GM23338 (cell line): Measurements from ENCODE around the gene CDK14. TPM values are rescaled to one million over a fixed set of nuclear protein-coding genes. Genes with fewer than 3 reads are reported as not detected.

ENCODE experiments used
- ATAC-seq: fragments of 200-7000 bp; cut with Tn5 transposase; 3 replicates; pipeline ENCODE4 v1.9.1; 2020
- DNase-seq: peaks from one replicate; pipeline ENCODE4 v3.0.0-alpha.2; 2015; ENCODE audit warnings: low spot score
- H2AFZ ChIP-seq: fragments of 200-600 bp; sonication (generic); 2 replicates; pipeline ENCODE4 v1.8.0; 2016; ENCODE audit warnings: antibody characterized with exemption, mild to moderate bottlenecking, moderate library complexity
- H3F3A ChIP-seq: fragments of 200-600 bp; sonication (generic); replicated peaks from 2 replicates; pipeline ENCODE4 v1.8.0; 2017; ENCODE audit warnings: antibody characterized with exemption, mixed run types, low read depth
- H3K27ac ChIP-seq: fragments of 200-600 bp; sonication (generic); 2 replicates; pipeline ENCODE4 v1.6.1; 2016; ENCODE audit warnings: low read depth
- H3K27me3 ChIP-seq: fragments of 200-600 bp; sonication (generic); 2 replicates; pipeline ENCODE4 v1.8.0; 2016; ENCODE audit warnings: mild to moderate bottlenecking, mixed run types, moderate library complexity; ENCODE audit not compliant: insufficient read depth
- H3K36me3 ChIP-seq: fragments of 200-600 bp; sonication (generic); 2 replicates; pipeline ENCODE4 v1.8.0; 2016; ENCODE audit warnings: mild to moderate bottlenecking; ENCODE audit not compliant: insufficient read depth
- H3K4me1 ChIP-seq: fragments of 200-600 bp; sonication (generic); 2 replicates; pipeline ENCODE4 v1.8.0; 2016; ENCODE audit warnings: mild to moderate bottlenecking, moderate library complexity; ENCODE audit not compliant: insufficient read depth
- H3K4me2 ChIP-seq: fragments of 200-600 bp; sonication (generic); 2 replicates; pipeline ENCODE4 v1.7.1; 2017; ENCODE audit warnings: mixed run types
- H3K4me3 ChIP-seq: fragments of 200-600 bp; sonication (generic); 2 replicates; pipeline ENCODE4 v1.6.1; 2016; ENCODE audit warnings: mixed run types
- H3K79me2 ChIP-seq: fragments of 200-600 bp; sonication (generic); replicated peaks from 2 replicates; pipeline ENCODE4 v1.8.0; 2017; ENCODE audit warnings: mild to moderate bottlenecking; ENCODE audit not compliant: insufficient read depth
- H3K9me2 ChIP-seq: fragments of 200-600 bp; sonication (generic); 2 replicates; pipeline ENCODE4 v1.8.0; 2017; ENCODE audit not compliant: insufficient read depth
- H4K20me1 ChIP-seq: fragments of 200-600 bp; sonication (generic); replicated peaks from 2 replicates; pipeline ENCODE4 v1.8.0; 2017; ENCODE audit warnings: mild to moderate bottlenecking; ENCODE audit not compliant: insufficient read depth
- H3K27ac Mint-ChIP-seq: 2 replicates; pipeline ENCODE4 v1.8.0; 2020; ENCODE audit warnings: inconsistent platforms, mild to moderate bottlenecking, moderate library complexity, mixed read lengths
- H3K27me3 Mint-ChIP-seq: 3 replicates; pipeline ENCODE4 v1.8.0; 2022; ENCODE audit warnings: low read depth, mild to moderate bottlenecking, moderate library complexity, mixed read lengths, inconsistent platforms; ENCODE audit not compliant: insufficient read depth, poor library complexity
- H3K36me3 Mint-ChIP-seq: 3 replicates; pipeline ENCODE4 v1.8.0; 2021; ENCODE audit warnings: low read depth, mild to moderate bottlenecking, inconsistent platforms, moderate library complexity, mixed read lengths
- H3K4me1 Mint-ChIP-seq: 3 replicates; pipeline ENCODE4 v1.8.0; 2020; ENCODE audit warnings: mild to moderate bottlenecking, inconsistent platforms, mixed read lengths
- H3K4me3 Mint-ChIP-seq: 3 replicates; pipeline ENCODE4 v1.8.0; 2021; ENCODE audit warnings: moderate library complexity, mild to moderate bottlenecking, inconsistent platforms, mixed read lengths
- H3K9me3 Mint-ChIP-seq: 3 replicates; pipeline ENCODE4 v1.8.0; 2020; ENCODE audit warnings: moderate library complexity, mild to moderate bottlenecking, inconsistent platforms, mixed read lengths
- CREB1 ChIP-seq: fragments of 250-450 bp; sonication (Bioruptor Pico); IDR thresholded peaks from 2 replicates; pipeline ENCODE4 v1.5.0; 2020; ENCODE audit warnings: low read depth, mild to moderate bottlenecking, moderate library complexity
- EZH2 ChIP-seq: fragments of 200-600 bp; sonication (generic); IDR thresholded peaks from one replicate; pipeline ENCODE4 v1.8.0; 2017; ENCODE audit warnings: antibody characterized with exemption, mild to moderate bottlenecking, low read depth; ENCODE audit not compliant: unreplicated experiment
- EZH2phosphoT487 ChIP-seq: fragments of 200-600 bp; sonication (generic); IDR thresholded peaks from one replicate; pipeline ENCODE4 v1.8.1; 2018; ENCODE audit warnings: antibody characterized with exemption; ENCODE audit not compliant: unreplicated experiment
- JUNB ChIP-seq: IDR thresholded peaks from one replicate; pipeline ENCODE4 v1.6.1; 2016; ENCODE audit warnings: antibody characterized with exemption; ENCODE audit not compliant: unreplicated experiment
- NANOG ChIP-seq: IDR thresholded peaks from 2 replicates; pipeline ENCODE4 v1.6.1; 2016; ENCODE audit warnings: antibody characterized with exemption, borderline replicate concordance
- POLR2AphosphoS5 ChIP-seq: IDR thresholded peaks from 2 replicates; pipeline ENCODE4 v1.6.1; 2016; ENCODE audit warnings: antibody characterized with exemption, low read depth
- STAT1 ChIP-seq: IDR thresholded peaks from one replicate; pipeline ENCODE4 v1.6.1; 2016; ENCODE audit warnings: antibody characterized with exemption; ENCODE audit not compliant: unreplicated experiment
- ZNF114 ChIP-seq: fragments of 250-450 bp; sonication (Bioruptor Pico); IDR thresholded peaks from 2 replicates; pipeline ENCODE4 v1.5.0; 2020; ENCODE audit warnings: mild to moderate bottlenecking, moderate library complexity
- ZNF331 ChIP-seq: fragments of 250-450 bp; sonication (Bioruptor Pico); IDR thresholded peaks from 2 replicates; pipeline ENCODE4 v1.5.0; 2020; ENCODE audit warnings: low read depth, mild to moderate bottlenecking, moderate library complexity
- polyA plus RNA-seq: library from polyadenylated mRNA; unstranded; fragments of >200 nt; fragmentation: Nextera tagmentation; extraction: Ambion mirVana; gene quantifications from 2 replicates; pipeline ENCODE4 v1.2.1, GENCODE V29; 2016
- total RNA-seq: library from RNA; depleted of rRNA; stranded (reverse); fragments of >200 nt; shearing (Covaris generic); gene quantifications from 2 replicates; pipeline ENCODE4 v1.2.3, GENCODE V29; 2014
- TF ChIP-seq, protein P1 (sequence below): IDR thresholded peaks from one replicate; pipeline ENCODE4 v1.6.1; 2018; ENCODE audit warnings: antibody characterized with exemption; ENCODE audit not compliant: unreplicated experiment
- TF ChIP-seq, protein P2 (sequence below): IDR thresholded peaks from 2 replicates; pipeline ENCODE4 v1.6.1; 2016; ENCODE audit warnings: antibody characterized with exemption
- TF ChIP-seq, protein P3 (sequence below), 2 experiments: fragments of 200-600 bp in 1 of 2; sonication (generic) in 1 of 2; conservative IDR thresholded peaks; 2 replicates each; pipeline versions ENCODE4 v1.5.1 to v1.6.1; 2016 to 2017; ENCODE audit warnings: antibody characterized with exemption in 2 of 2, low read depth in 2 of 2, mild to moderate bottlenecking in 2 of 2, moderate library complexity in 1 of 2

Gene CDK14
- total and polyA plus RNA-seq, 2 experiments from 2014 or later = 11.2 to 24.0 TPM

GRCh38 chr7:90982228-90982627, 386.1 kb downstream of the CDK14 start:
- no peak for ATAC-seq
- Histone ChIP-seq H4K20me1 (no peaks in the 10 kb centered on the region; the same call in 1 of the 2 replicates), H3K79me2 (no peaks in the 10 kb centered on the region), H3K4me1 (no peaks in the 10 kb centered on the region), H3K4me3 (no peak overlapping the region), H2AFZ (no peak overlapping the region), H3K27me3 (no peaks in the 10 kb centered on the region), H3K36me3 (peaks cover 1% of the 10 kb centered on the region; the same call in 1 of the 2 replicates), H3K4me2 (no peak overlapping the region), H3K27ac (no peak overlapping the region), H3K9me2 (no peaks in the 10 kb centered on the region), H3F3A (no peaks in the 10 kb centered on the region)
- TF ChIP-seq EZH2 (no peak), POLR2AphosphoS5 (no peak), ZNF331 (CRISPR knock-in tag) (no peak), JUNB (no peak), NANOG (no peak), CREB1 (no peak), EZH2phosphoT487 (no peak)
- TF ChIP-seq, protein P1, sequence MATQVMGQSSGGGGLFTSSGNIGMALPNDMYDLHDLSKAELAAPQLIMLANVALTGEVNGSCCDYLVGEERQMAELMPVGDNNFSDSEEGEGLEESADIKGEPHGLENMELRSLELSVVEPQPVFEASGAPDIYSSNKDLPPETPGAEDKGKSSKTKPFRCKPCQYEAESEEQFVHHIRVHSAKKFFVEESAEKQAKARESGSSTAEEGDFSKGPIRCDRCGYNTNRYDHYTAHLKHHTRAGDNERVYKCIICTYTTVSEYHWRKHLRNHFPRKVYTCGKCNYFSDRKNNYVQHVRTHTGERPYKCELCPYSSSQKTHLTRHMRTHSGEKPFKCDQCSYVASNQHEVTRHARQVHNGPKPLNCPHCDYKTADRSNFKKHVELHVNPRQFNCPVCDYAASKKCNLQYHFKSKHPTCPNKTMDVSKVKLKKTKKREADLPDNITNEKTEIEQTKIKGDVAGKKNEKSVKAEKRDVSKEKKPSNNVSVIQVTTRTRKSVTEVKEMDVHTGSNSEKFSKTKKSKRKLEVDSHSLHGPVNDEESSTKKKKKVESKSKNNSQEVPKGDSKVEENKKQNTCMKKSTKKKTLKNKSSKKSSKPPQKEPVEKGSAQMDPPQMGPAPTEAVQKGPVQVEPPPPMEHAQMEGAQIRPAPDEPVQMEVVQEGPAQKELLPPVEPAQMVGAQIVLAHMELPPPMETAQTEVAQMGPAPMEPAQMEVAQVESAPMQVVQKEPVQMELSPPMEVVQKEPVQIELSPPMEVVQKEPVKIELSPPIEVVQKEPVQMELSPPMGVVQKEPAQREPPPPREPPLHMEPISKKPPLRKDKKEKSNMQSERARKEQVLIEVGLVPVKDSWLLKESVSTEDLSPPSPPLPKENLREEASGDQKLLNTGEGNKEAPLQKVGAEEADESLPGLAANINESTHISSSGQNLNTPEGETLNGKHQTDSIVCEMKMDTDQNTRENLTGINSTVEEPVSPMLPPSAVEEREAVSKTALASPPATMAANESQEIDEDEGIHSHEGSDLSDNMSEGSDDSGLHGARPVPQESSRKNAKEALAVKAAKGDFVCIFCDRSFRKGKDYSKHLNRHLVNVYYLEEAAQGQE = no peak
- TF ChIP-seq, protein P2, sequence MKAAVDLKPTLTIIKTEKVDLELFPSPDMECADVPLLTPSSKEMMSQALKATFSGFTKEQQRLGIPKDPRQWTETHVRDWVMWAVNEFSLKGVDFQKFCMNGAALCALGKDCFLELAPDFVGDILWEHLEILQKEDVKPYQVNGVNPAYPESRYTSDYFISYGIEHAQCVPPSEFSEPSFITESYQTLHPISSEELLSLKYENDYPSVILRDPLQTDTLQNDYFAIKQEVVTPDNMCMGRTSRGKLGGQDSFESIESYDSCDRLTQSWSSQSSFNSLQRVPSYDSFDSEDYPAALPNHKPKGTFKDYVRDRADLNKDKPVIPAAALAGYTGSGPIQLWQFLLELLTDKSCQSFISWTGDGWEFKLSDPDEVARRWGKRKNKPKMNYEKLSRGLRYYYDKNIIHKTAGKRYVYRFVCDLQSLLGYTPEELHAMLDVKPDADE = no peak
- Mint-ChIP-seq H3K27ac (no peak overlapping the region), H3K9me3 (peaks cover 27% of the 10 kb centered on the region), H3K4me3 (no peak overlapping the region), H3K4me1 (no peaks in the 10 kb centered on the region), H3K27me3 (no peaks in the 10 kb centered on the region), H3K36me3 (peaks cover 32% of the 10 kb centered on the region)
- DNase-seq = no peak

GRCh38 chr7:90984692-90985091, 388.6 kb downstream of the CDK14 start:
- peaks cover 18% of the 10 kb centered on the region for H3K9me3 Mint-ChIP-seq
- TF ChIP-seq, protein P2 = no peak
- TF ChIP-seq JUNB (no peak), POLR2AphosphoS5 (no peak), ZNF331 (CRISPR knock-in tag) (no peak), CREB1 (no peak), EZH2phosphoT487 (no peak), NANOG (no peak), EZH2 (no peak), ZNF114 (CRISPR knock-in tag) (no peak), STAT1 (no peak)
- TF ChIP-seq, protein P3, sequence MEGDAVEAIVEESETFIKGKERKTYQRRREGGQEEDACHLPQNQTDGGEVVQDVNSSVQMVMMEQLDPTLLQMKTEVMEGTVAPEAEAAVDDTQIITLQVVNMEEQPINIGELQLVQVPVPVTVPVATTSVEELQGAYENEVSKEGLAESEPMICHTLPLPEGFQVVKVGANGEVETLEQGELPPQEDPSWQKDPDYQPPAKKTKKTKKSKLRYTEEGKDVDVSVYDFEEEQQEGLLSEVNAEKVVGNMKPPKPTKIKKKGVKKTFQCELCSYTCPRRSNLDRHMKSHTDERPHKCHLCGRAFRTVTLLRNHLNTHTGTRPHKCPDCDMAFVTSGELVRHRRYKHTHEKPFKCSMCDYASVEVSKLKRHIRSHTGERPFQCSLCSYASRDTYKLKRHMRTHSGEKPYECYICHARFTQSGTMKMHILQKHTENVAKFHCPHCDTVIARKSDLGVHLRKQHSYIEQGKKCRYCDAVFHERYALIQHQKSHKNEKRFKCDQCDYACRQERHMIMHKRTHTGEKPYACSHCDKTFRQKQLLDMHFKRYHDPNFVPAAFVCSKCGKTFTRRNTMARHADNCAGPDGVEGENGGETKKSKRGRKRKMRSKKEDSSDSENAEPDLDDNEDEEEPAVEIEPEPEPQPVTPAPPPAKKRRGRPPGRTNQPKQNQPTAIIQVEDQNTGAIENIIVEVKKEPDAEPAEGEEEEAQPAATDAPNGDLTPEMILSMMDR (conservative IDR thresholded peaks at IDR 0.05; ENCODE audit: low read depth in 2 of 2) = no peak

More at GRCh38 chr7:90984692-90985091, 388.6 kb downstream of the CDK14 start:
- Mint-ChIP-seq H3K4me1 (no peaks in the 10 kb centered on the region), H3K36me3 (peaks cover 23% of the 10 kb centered on the region), H3K27me3 (peaks cover 2% of the 10 kb centered on the region), H3K4me3 (no peak overlapping the region), H3K27ac (no peak overlapping the region)
- Histone ChIP-seq H3K4me1 (no peaks in the 10 kb centered on the region), H3K4me2 (no peak overlapping the region), H3F3A (no peaks in the 10 kb centered on the region), H3K4me3 (no peak overlapping the region), H3K36me3 (no peaks in the 10 kb centered on the region), H2AFZ (no peak overlapping the region), H3K79me2 (no peaks in the 10 kb centered on the region), H4K20me1 (no peaks in the 10 kb centered on the region; the same call in 1 of the 2 replicates), H3K9me2 (no peaks in the 10 kb centered on the region), H3K27ac (no peak overlapping the region), H3K27me3 (no peaks in the 10 kb centered on the region)
- no peak for ATAC-seq
- DNase-seq = no peak
